ES-I3 (cell line): ENCODE results near the gene CTPS2.

Source experiments
- H3K36me3 ChIP-seq: 2 replicates; pipeline ENCODE4 v1.6.1; 2013; ENCODE audit warnings: mild to moderate bottlenecking, low read length, control low read depth, moderate library complexity; ENCODE audit not compliant: insufficient read depth
- H3K4me1 ChIP-seq: 2 replicates; pipeline ENCODE4 v1.6.1; 2013; ENCODE audit warnings: mild to moderate bottlenecking, control low read depth, low read length; ENCODE audit not compliant: insufficient read depth
- H3K9ac ChIP-seq: 2 replicates; pipeline ENCODE4 v1.6.1; 2013; ENCODE audit warnings: low read depth, mild to moderate bottlenecking, low read length, moderate library complexity
- H3K9me3 ChIP-seq: 2 replicates; pipeline ENCODE4 v1.6.1; 2013; ENCODE audit warnings: mild to moderate bottlenecking, low read length, moderate library complexity; ENCODE audit not compliant: control insufficient read depth, insufficient read depth

The CTPS2 gene

DNA sequence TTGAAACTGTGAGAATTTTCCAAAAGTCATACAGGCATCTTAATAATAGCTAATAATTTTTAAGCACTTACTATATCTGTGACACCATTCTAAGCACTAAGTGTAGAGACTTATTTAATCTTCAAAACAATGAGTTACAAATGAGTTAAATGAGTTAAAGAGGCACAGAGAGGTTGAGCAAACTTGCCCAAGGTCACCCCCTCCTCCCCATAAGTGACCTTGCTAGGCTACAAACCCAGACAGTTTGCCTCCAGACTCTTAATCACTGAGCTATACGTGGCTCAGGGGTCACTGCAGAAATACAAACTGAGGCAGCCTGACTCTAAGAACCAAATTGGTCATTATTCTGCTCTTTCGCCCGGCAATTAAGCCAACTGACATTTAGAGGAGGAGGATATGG is 15.5 kb downstream of the CTPS2 start:
- Histone ChIP-seq H3K4me1 (no peaks in the 10 kb centered on the region), H3K36me3 (peaks cover 38% of the 10 kb centered on the region), H3K9me3 (no peaks in the 10 kb centered on the region; the same call in 1 of the 2 replicates), H3K9ac (no peak overlapping the region)

DNA sequence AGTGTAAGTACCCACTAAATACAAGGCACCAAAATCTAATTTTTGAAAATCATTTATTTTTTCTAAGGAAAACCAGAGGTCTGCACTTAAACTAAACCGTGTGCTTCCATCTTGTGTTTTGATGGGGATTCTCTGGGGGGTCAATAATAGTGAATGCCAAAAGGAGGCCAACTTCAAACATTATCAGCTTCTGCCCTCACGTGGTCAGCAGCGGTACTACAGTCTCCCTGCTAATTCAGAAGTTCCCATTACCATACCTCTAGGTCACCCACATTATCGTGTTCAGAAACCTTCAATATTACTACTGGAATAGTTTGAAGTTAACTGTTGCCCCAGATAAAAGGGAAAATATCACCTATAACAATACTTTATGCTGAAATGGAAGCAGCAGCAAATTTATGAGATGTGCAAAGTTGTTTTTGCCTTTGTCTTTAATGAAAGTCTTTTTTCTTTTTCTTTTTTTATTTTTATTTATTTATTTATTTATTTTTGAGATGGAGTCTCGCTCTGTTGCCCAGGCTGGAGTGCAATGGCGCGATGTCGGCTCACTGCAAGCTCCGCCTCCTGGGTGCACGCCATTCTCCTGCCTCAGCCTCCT is 17.3 kb downstream of the CTPS2 start:
- Histone ChIP-seq H3K4me1 (no peaks in the 10 kb centered on the region), H3K36me3 (peaks cover 34% of the 10 kb centered on the region), H3K9ac (no peak overlapping the region), H3K9me3 (no peaks in the 10 kb centered on the region; the same call in 1 of the 2 replicates)

DNA sequence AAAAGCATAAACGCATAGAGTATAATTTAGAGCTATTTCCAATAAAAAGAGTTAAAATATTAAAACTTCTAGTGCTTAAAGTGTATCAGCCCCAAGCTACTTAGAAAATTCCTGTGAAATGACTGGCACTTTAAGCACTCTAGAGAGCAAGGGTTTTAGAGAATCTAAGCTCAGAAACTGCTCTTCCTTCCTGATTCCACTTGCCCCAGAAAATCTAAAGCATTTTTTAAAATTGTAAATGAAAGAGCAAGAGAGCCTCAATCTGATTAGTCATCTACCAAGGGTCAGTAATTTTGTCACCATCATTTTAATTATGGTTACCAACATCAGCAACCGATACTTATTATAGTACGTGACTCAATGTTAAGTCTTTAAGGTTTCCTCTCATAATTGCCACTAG is 25.0 kb downstream of the CTPS2 start:
- peaks cover 26% of the 10 kb centered on the region; the same call in 1 of the 2 replicates for H3K36me3 ChIP-seq

DNA sequence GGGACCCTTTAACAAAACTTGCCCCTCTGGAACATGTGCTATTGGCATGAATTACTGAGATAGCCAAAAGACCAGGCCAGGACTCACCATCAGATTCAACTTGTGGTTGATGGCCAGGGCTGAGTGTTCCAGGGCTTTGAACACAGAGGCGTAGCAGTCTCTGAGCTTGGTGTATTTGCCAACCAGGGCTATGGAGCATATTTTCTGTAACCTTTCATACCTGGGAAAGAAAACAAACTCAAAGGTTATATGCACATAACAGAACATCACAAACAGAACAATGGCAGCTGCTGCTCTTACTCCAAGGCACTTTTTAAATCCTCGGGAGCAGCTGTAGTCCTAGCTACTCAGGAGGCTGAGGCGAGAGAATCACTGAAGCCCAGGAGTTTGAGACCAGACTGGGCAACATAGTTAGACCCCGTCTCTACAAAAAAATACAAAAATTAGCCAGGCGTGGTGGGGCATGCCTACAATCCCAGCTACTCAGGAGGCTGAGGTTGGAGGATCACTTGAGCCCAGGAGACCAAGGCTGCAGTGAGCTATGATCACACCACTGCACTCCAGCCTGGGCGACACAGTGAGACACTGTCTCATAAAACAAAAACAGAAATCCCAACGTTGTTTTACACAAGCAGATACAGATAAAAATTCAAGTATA is 29.3 kb downstream of the CTPS2 start:
- Histone ChIP-seq H3K36me3 (peaks cover 10% of the 10 kb centered on the region; the same call in 1 of the 2 replicates), H3K9me3 (no peaks in the 10 kb centered on the region), H3K9ac (no peak overlapping the region), H3K4me1 (no peaks in the 10 kb centered on the region)

More for the DNA sequence above, 25.0 kb downstream of the CTPS2 start:
- Histone ChIP-seq H3K9ac (no peak overlapping the region), H3K9me3 (no peaks in the 10 kb centered on the region), H3K4me1 (no peaks in the 10 kb centered on the region)

DNA sequence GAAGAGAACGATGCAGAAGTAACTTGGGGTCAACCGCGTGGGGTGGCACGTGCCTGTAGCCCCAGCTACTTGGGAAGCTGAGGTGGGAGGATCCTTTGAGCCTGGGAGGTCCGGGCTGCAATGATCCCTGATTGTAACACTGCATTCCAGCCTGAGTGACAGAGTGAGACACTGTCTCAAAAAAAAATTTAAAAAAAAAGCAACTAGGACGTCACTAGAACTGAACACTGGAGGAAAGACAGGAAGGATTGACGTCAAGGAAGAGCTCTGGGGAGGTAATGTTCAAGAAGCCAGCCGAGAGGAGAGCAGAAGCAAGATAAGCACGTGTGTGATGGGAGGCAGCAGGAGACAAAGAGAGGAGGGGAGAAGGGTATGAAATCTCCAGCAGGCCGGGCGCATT is 33.8 kb downstream of the CTPS2 start:
- no peaks in the 10 kb centered on the region for H3K4me1 ChIP-seq
- no peak overlapping the region for H3K9ac ChIP-seq
- H3K36me3 ChIP-seq = peaks cover 17% of the 10 kb centered on the region; the same call in 1 of the 2 replicates
- no peaks in the 10 kb centered on the region for H3K9me3 ChIP-seq

DNA sequence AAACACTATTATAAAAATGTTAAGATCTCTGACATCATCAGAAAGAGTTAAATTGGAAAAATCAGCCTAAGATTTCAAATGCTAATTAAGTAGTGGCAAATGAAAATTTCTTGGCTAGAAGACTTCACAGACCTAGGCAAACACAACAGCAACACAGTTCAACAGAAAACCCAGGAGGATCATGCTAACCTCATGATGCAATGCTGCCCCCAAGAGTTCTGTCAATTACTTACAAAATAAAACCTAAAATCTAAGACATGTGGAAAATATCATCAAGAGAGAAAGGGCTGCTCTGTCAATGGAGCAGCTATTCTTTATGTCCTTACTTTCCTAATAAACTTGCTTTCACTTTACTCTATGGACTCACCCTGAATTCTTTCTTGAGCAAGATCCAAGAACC is 41.5 kb downstream of the CTPS2 start:
- Histone ChIP-seq H3K9ac (no peak overlapping the region), H3K36me3 (peaks cover 10% of the 10 kb centered on the region; the same call in 1 of the 2 replicates), H3K9me3 (no peaks in the 10 kb centered on the region), H3K4me1 (peaks cover 5% of the 10 kb centered on the region; the same call in 1 of the 2 replicates)

DNA sequence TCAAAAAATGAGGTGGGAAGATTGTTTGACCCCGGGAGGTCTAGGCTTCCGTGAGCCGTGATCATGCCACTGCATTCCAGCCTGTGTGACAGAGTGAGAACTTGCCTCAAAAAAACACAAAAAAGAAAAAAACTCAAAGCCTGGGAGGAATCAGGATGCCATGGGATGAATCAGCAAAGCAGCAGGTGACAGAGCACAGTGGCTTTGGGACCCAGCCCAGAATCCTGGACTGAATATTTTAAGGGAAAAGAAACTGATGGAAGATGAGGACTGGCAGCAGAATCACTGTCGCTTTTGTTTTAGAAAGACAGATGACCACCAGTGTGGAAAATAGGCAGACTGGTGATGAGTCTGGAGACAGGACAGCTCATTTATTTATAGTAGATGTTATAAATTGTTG is 45.9 kb downstream of the CTPS2 start:
- peaks cover 8% of the 10 kb centered on the region; the same call in 1 of the 2 replicates for H3K4me1 ChIP-seq
- H3K9ac ChIP-seq = no peak overlapping the region
- peaks cover 10% of the 10 kb centered on the region; the same call in 1 of the 2 replicates for H3K36me3 ChIP-seq
- H3K9me3 ChIP-seq = no peaks in the 10 kb centered on the region

DNA sequence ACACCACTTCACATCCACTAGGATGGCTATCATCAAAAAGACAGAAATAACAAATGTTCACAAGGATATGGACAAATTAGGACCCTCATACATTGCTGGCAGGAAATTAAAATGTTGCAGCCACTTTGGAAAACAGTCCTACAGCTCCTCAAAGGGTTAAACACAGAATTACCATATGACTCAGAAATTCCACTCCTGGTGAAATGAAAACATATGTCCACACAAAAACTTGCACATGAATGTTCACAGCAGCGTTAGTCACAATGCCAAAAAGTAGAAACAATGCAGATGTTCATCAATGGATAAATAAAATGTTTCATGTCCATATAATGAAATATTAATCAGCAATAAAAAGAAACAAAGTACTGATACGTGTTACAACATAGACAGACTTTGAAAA is 47.4 kb downstream of the CTPS2 start:
- peaks cover 6% of the 10 kb centered on the region; the same call in 1 of the 2 replicates for H3K36me3 ChIP-seq
- H3K4me1 ChIP-seq = peaks cover 8% of the 10 kb centered on the region; the same call in 1 of the 2 replicates
- no peaks in the 10 kb centered on the region for H3K9me3 ChIP-seq
- no peak overlapping the region for H3K9ac ChIP-seq

DNA sequence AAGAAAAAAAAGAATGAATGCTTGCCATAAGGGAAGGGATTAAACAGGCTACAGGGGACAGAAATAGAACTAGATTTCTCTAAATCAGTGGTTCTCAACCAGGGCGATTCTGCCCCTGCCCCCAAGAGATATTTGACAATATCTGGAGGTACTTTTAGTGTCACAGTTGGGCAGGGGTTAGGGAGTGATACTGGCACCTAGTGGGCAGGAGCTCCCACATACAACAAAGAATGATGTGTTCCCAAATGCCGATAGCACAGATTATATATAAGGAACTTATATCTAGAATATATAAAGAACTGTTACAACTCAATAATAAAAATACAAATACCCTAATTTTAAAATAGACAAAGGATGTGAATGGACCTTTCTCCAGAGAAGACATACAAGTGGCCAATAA is 47.8 kb downstream of the CTPS2 start:
- Histone ChIP-seq H3K4me1 (peaks cover 8% of the 10 kb centered on the region; the same call in 1 of the 2 replicates), H3K9me3 (no peaks in the 10 kb centered on the region), H3K36me3 (peaks cover 3% of the 10 kb centered on the region; the same call in 1 of the 2 replicates), H3K9ac (no peak overlapping the region)

DNA sequence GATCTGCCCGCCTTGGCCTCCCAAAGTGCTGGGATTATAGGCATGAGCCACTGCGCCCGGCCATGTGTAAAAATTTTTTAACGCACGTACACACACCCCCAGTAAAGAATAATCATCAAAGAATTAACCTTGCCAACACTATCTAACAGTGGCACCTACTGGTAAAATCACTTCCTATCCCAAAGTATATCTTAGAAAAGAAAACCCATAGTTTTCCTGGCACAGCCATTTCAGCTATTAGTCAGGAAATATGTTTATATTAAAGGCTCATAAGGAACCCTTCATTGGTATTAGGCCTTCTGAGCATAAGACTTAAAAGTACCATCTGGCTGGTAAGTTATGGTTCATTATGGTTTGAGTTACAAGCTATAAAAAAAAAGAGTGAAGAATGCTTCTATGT is 48.4 kb downstream of the CTPS2 start:
- no peak overlapping the region for H3K9ac ChIP-seq
- peaks cover 3% of the 10 kb centered on the region; the same call in 1 of the 2 replicates for H3K36me3 ChIP-seq
- H3K4me1 ChIP-seq = peaks cover 8% of the 10 kb centered on the region; the same call in 1 of the 2 replicates
- no peaks in the 10 kb centered on the region for H3K9me3 ChIP-seq

DNA sequence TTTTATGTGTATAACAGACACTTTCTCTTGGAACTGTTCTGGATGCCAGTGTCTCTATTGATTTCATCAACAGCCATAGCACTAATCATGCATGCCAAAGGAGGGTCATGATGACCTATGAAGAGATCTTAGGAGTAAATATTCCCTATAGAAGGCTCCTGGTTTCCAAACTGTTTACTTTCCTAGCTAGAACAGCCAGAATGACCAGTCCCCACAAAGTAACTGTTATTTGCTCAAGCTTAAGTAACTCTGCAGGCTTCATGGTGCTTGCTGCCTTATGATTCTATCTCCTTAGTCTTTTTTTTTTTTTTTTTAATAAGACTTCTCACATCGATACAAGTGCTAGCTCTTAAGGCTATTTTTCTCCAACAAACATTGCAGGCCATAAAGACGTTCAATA is 50.1 kb downstream of the CTPS2 start:
- no peak overlapping the region for H3K9ac ChIP-seq
- H3K9me3 ChIP-seq = no peaks in the 10 kb centered on the region
- 0 out of 2 replicates have a peak, but pooled peaks cover 3% of the 10 kb centered on the region for H3K36me3 ChIP-seq
- H3K4me1 ChIP-seq = peaks cover 8% of the 10 kb centered on the region; the same call in 1 of the 2 replicates

DNA sequence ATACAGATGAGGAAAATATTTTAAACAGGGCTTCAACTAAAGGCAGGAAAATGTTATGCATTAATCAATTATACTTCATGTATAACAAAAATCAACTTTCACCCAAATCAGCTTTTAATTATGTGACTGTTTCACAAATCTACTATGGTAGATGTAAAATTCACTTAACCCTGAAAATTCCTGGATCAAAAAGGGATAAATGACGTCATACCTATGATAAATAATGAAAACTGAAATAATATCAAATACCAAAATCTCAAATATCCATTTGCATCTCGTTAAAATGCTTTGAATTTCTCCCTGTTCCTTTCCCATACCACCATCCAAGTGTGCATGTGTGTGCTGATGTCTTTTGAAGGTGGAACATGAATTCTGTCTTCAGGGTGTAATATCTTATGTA is 51.0 kb downstream of the CTPS2 start:
- H3K4me1 ChIP-seq = peaks cover 5% of the 10 kb centered on the region; the same call in 1 of the 2 replicates
- H3K9ac ChIP-seq = no peak overlapping the region
- no peaks in the 10 kb centered on the region for H3K9me3 ChIP-seq
- 0 out of 2 replicates have a peak, but pooled peaks cover 3% of the 10 kb centered on the region for H3K36me3 ChIP-seq

DNA sequence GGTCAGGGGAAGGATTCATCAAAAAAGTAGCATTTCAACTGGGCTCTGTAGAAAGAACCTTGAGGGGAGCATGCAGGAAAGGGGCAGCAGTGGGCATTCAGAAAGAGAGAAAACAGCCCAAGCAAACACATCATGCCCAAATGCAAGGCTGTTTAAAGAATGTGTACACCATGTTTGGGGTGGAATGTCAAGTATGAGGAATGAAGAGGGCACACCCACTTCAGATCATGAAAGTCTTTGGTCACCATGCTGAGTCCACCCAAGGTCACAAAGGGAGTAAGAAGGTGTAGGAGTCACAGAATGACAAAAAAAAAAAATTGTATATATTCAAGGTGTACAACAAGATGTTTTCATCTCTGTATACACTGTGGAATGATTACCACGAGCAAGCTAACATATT is 53.1 kb downstream of the CTPS2 start:
- Histone ChIP-seq H3K36me3 (0 out of 2 replicates have a peak, but pooled peaks cover 3% of the 10 kb centered on the region), H3K4me1 (0 out of 2 replicates have a peak, but pooled peaks cover 3% of the 10 kb centered on the region), H3K9ac (no peak overlapping the region), H3K9me3 (no peaks in the 10 kb centered on the region)

DNA sequence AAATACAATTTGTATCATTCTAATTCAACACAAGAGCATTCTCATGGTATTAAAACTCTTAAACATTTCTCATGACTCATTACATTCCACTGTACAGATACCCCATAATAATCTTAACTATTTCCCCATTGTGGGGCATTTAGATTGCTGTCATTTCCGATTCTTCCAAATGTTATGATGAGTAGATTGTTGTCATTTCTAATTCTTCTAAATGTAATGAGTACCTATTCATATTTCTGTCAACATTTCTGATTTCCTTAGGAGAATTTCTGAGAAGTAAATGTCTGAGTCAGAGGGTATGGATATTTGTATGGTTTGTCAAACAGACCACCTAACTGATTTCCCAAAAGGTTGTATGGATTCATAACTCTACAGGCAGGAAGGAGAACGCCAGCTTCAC is 54.2 kb downstream of the CTPS2 start:
- Histone ChIP-seq H3K36me3 (0 out of 2 replicates have a peak, but pooled peaks cover 3% of the 10 kb centered on the region), H3K9me3 (no peaks in the 10 kb centered on the region), H3K4me1 (peaks cover 3% of the 10 kb centered on the region; the same call in 1 of the 2 replicates), H3K9ac (no peak overlapping the region)

DNA sequence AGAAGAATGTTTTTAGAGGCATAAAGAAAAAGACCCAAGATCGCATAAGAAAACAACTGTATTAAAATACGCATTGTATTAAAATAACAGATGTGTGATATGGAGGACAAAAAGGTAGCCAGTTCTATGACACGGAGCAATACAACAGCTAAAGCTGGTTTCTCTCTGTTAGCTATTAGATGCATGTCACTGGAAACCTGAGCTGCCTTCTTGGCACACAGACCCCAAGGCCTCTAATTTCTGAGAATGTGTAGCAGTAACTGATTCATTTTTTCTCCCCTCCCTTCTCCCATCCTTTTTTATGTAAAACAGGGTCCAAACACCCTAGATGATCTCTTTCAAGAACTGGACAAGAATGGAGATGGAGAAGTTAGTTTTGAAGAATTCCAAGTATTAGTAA is 58.4 kb downstream of the CTPS2 start:
- H3K9me3 ChIP-seq = no peaks in the 10 kb centered on the region
- peaks cover 3% of the 10 kb centered on the region; the same call in 1 of the 2 replicates for H3K36me3 ChIP-seq
- H3K9ac ChIP-seq = no peak overlapping the region
- H3K4me1 ChIP-seq = peaks cover 9% of the 10 kb centered on the region; the same call in 1 of the 2 replicates
